ENCODE results near the gene NHS. TPM values are rescaled to one million over a fixed set of nuclear protein-coding genes. Genes with fewer than 3 reads are reported as not detected.

Gene NHS
- total RNA-seq, 4 donors from 2014 or later: 0.20 to 0.39 (median 0.30) TPM

DNA sequence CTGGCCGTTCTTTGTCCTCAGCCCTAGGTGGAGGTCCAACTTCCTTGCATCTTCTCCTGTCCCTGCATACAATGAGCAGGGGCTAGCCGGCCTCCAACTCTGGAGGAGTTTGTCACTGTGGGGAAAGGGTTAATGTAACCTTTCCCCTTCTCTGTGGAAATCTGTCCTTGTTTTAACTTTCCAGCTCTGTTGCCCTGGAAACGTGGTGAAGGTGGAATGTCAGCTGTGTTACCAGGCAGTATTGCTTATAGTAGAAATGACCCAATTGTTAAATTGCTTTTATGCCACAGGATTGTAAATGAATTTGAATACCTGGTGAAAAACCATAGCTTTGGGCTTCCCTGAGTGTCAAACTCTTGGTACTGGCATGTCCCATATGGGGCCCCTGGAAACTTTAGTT is 230.7 kb downstream of the NHS start:
- no peaks in the 10 kb centered on the region for H3K36me3 ChIP-seq
- DNase-seq (no peak), ATAC-seq (no peak)
- H3K9me3 ChIP-seq: no peaks in the 10 kb centered on the region
- H3K27me3 ChIP-seq: no peaks in the 10 kb centered on the region
- no peaks in the 10 kb centered on the region for H3K4me1 ChIP-seq
- no peak overlapping the region for H3K27ac ChIP-seq
- intact Hi-C loops (cut with DNase I; ENCODE audit: low total_unique reads): no loop called here
- in situ Hi-C loops (cut with MboI; ENCODE audit: low sequenced_read_pairs in 4 of 4): no loop called here
- TF ChIP-seq, protein P1, sequence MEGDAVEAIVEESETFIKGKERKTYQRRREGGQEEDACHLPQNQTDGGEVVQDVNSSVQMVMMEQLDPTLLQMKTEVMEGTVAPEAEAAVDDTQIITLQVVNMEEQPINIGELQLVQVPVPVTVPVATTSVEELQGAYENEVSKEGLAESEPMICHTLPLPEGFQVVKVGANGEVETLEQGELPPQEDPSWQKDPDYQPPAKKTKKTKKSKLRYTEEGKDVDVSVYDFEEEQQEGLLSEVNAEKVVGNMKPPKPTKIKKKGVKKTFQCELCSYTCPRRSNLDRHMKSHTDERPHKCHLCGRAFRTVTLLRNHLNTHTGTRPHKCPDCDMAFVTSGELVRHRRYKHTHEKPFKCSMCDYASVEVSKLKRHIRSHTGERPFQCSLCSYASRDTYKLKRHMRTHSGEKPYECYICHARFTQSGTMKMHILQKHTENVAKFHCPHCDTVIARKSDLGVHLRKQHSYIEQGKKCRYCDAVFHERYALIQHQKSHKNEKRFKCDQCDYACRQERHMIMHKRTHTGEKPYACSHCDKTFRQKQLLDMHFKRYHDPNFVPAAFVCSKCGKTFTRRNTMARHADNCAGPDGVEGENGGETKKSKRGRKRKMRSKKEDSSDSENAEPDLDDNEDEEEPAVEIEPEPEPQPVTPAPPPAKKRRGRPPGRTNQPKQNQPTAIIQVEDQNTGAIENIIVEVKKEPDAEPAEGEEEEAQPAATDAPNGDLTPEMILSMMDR (IDR thresholded peaks at IDR 0.05 in 4 of 5, conservative IDR thresholded peaks at IDR 0.05 in 1 of 5): no peak
- TF ChIP-seq POLR2A (IDR thresholded peaks at IDR 0.05): no peak
- H3K4me3 ChIP-seq: no peak overlapping the region

GRCh38 chrX:17606231-17606630 is 231.2 kb downstream of the NHS start:
- H3K4me1 ChIP-seq: no peaks in the 10 kb centered on the region
- no peaks in the 10 kb centered on the region for H3K9me3 ChIP-seq
- no peak overlapping the region for H3K27ac ChIP-seq
- no peaks in the 10 kb centered on the region for H3K27me3 ChIP-seq
- TF ChIP-seq, protein P1 (IDR thresholded peaks at IDR 0.05 in 4 of 5, conservative IDR thresholded peaks at IDR 0.05 in 1 of 5): no peak
- TF ChIP-seq POLR2A (IDR thresholded peaks at IDR 0.05): no peak
- no peaks in the 10 kb centered on the region for H3K36me3 ChIP-seq
- no peak for ATAC-seq
- no peak for DNase-seq
- intact Hi-C loops (cut with DNase I; ENCODE audit: low total_unique reads): no loop called here
- no peak overlapping the region for H3K4me3 ChIP-seq
- in situ Hi-C loops (cut with MboI; ENCODE audit: low sequenced_read_pairs in 4 of 4): no loop called here

GRCh38 chrX:17608888-17609287 is 233.9 kb downstream of the NHS start:
- no peaks in the 10 kb centered on the region for H3K9me3 ChIP-seq
- no peaks in the 10 kb centered on the region for H3K27me3 ChIP-seq
- no peak overlapping the region for H3K4me3 ChIP-seq
- no peaks in the 10 kb centered on the region for H3K36me3 ChIP-seq
- intact Hi-C loops (cut with DNase I; ENCODE audit: low total_unique reads): no loop called here
- no peak overlapping the region for H3K27ac ChIP-seq
- TF ChIP-seq, protein P1 (IDR thresholded peaks at IDR 0.05 in 4 of 5, conservative IDR thresholded peaks at IDR 0.05 in 1 of 5): no peak
- no peak for TF ChIP-seq POLR2A (IDR thresholded peaks at IDR 0.05)
- no peaks in the 10 kb centered on the region for H3K4me1 ChIP-seq
- in situ Hi-C loops (cut with MboI; ENCODE audit: low sequenced_read_pairs in 4 of 4): no loop called here
- DNase-seq: no peak
- ATAC-seq: no peak

DNA sequence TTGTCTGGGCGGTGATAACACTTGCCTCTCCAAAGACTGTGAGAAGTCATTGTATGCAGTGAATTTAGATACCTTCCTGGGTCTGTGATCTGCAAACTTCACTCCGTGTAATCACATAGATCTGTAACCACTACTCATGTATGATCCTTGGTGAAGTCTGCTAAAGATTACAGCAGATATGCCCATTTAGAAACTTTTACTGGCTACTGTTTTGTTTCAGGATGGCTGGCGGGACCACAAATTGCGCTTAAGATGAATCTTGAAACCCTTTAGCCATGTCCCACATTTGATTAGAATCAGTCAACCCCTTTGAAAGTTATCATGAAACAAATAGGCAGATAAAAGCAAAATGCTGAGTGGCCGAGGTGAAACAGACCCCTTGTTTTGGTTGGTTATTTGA is 235.8 kb downstream of the NHS start:
- H3K9me3 ChIP-seq: no peaks in the 10 kb centered on the region
- ATAC-seq (no peak), DNase-seq (no peak)
- TF ChIP-seq, protein P1 (IDR thresholded peaks at IDR 0.05 in 4 of 5, conservative IDR thresholded peaks at IDR 0.05 in 1 of 5): no peak
- no peak for TF ChIP-seq POLR2A (IDR thresholded peaks at IDR 0.05)
- H3K36me3 ChIP-seq: no peaks in the 10 kb centered on the region
- H3K4me3 ChIP-seq: no peak overlapping the region
- intact Hi-C loops (cut with DNase I; ENCODE audit: low total_unique reads) (no loop called here), in situ Hi-C loops (cut with MboI; ENCODE audit: low sequenced_read_pairs in 4 of 4) (no loop called here)
- H3K4me1 ChIP-seq: no peaks in the 10 kb centered on the region
- no peaks in the 10 kb centered on the region for H3K27me3 ChIP-seq
- no peak overlapping the region for H3K27ac ChIP-seq

DNA sequence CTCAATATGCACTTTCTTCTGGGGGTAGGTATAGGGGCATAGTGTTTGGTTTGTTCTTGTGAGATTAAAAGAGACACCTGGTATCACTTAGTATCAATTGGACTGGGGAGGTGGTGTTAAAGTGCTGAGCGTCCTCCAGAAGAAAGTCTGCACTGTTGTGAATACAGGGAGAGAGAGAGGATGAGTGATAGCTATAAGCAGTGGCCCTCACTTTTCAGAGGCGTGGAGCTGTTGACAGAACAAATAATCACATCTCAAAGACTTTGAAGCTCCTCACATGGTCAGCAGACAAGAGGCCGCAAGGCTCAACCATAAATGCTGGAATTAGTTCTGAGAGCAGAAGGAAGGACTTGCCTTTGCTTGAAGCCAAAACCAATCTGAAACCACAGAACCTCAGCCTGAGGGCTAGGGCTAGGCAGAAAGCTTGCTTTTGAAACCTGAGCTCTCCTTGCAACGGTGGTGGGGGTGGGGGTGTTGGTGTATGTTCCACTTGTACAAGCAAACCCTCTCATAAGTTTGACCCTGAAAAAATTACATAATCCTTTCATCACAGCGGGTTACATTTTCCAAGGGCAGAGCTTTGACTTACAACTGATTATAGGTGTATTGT is 239.1 kb downstream of the NHS start:
- Histone ChIP-seq H3K36me3 (no peaks in the 10 kb centered on the region), H3K27me3 (no peaks in the 10 kb centered on the region), H3K9me3 (no peaks in the 10 kb centered on the region), H3K27ac (no peak overlapping the region), H3K4me3 (no peak overlapping the region), H3K4me1 (no peaks in the 10 kb centered on the region)
- DNase-seq (no peak), ATAC-seq (no peak)
- in situ Hi-C loops (cut with MboI; ENCODE audit: low sequenced_read_pairs in 4 of 4) (no loop called here), intact Hi-C loops (cut with DNase I; ENCODE audit: low total_unique reads) (no loop called here)
- TF ChIP-seq, protein P1 (IDR thresholded peaks at IDR 0.05 in 4 of 5, conservative IDR thresholded peaks at IDR 0.05 in 1 of 5): no peak
- TF ChIP-seq POLR2A (IDR thresholded peaks at IDR 0.05): no peak
